Calu3 (cell line): Measurements from ENCODE around the gene CX3CL1. TPM values are rescaled to one million over a fixed set of nuclear protein-coding genes. Genes with fewer than 3 reads are reported as not detected.

Experiments
- BruUV-seq: library from RNA; stranded (reverse); fragments of 400-500 nt; replicated peaks from 2 replicates; lab custom pipeline; 2021; lab: Mats Ljungman, UMichigan
- CTCF ChIA-PET: fragments of 300-600 bp; sonication (Branson Sonifier 250); formaldehyde crosslinking; loops from one replicate; lab custom pipeline; 2022; ENCODE audit warnings: antibody characterized with exemption; lab: Charles Lee
- DNase-seq: peaks from one replicate; pipeline ENCODE4 v3.0.0; 2022
- H3K27ac Mint-ChIP-seq: one replicate; pipeline ENCODE4 v1.8.0; 2022; ENCODE audit warnings: mixed read lengths; ENCODE audit not compliant: unreplicated experiment
- H3K27me3 Mint-ChIP-seq: one replicate; pipeline ENCODE4 v1.8.0; 2022; ENCODE audit warnings: mixed read lengths; ENCODE audit not compliant: unreplicated experiment
- H3K36me3 Mint-ChIP-seq: one replicate; pipeline ENCODE4 v1.8.0; 2022; ENCODE audit warnings: mild to moderate bottlenecking, moderate library complexity, mixed read lengths; ENCODE audit not compliant: insufficient read depth, unreplicated experiment
- H3K4me1 Mint-ChIP-seq: one replicate; pipeline ENCODE4 v1.8.0; 2022; ENCODE audit warnings: mild to moderate bottlenecking, low read depth, mixed read lengths; ENCODE audit not compliant: unreplicated experiment
- H3K4me3 Mint-ChIP-seq: one replicate; pipeline ENCODE4 v1.8.0; 2022; ENCODE audit warnings: mild to moderate bottlenecking, low read depth, moderate library complexity, mixed read lengths; ENCODE audit not compliant: unreplicated experiment
- H3K9me3 Mint-ChIP-seq: one replicate; pipeline ENCODE4 v1.8.0; 2022; ENCODE audit warnings: low read depth, mixed read lengths; ENCODE audit not compliant: unreplicated experiment
- CTCF ChIP-seq: fragments of 200-600 bp; IDR thresholded peaks from one replicate; pipeline ENCODE4 v1.8.0; 2022; ENCODE audit warnings: antibody characterized with exemption; ENCODE audit not compliant: unreplicated experiment
- intact Hi-C: fragments of 100-400 bp; cut with micrococcal nuclease; formaldehyde crosslinking; loops from one replicate; pipeline ENCODE4 v1.10.0; 2022; ENCODE audit not compliant: unreplicated experiment
- total RNA-seq: library from RNA; stranded (reverse); gene quantifications from 2 replicates; pipeline ENCODE4 v1.2.3, GENCODE V29; 2022

Gene CX3CL1
- total RNA-seq, 1 experiment from 2014 or later: 17.6 TPM

DNA sequence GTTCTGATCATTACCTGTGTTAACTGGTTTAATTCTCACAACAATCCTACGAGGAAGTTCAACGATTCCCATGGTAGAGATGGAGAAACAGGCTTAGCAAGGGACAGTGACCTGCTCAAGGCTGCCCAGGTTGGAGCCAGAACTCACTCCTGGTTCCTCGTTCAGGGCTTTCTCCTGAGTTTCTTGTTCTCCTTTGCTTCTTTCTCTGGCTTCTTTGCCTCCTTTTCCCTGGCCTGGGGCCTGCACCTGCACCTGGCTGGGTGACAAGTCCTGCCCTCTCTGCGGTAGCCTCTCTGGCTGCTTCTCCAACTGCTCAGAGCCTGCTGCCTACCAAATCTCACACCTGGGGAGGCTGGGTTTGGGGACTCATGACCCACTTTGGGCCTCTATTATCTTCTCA lies 10.9 kb upstream of the CX3CL1 start:
- no TSS peak for BruUV-seq
- no peak overlapping the region for H3K4me3 Mint-ChIP-seq
- no peaks in the 10 kb centered on the region for H3K9me3 Mint-ChIP-seq
- H3K27ac Mint-ChIP-seq: no peak overlapping the region
- H3K27me3 Mint-ChIP-seq: no peaks in the 10 kb centered on the region
- CTCF ChIA-PET: interaction anchor here (1.8 kb wide), 1 partner anchor 11 kb away, joined by 5 read pairs; the partner anchor contains the start of gene CX3CL1
- no peak for TF ChIP-seq CTCF
- intact Hi-C loops: no loop called here
- peaks cover 13% of the 10 kb centered on the region for H3K36me3 Mint-ChIP-seq
- no peak for DNase-seq
- peaks cover 45% of the 10 kb centered on the region for H3K4me1 Mint-ChIP-seq

- no peak for DNase-seq
- intact Hi-C loops: no loop called here
- peaks cover 49% of the 10 kb centered on the region for H3K4me1 Mint-ChIP-seq
- no peaks in the 10 kb centered on the region for H3K9me3 Mint-ChIP-seq
- H3K4me3 Mint-ChIP-seq: no peak overlapping the region
- CTCF ChIA-PET: interaction anchor here (0.6 to 1.1 kb wide), 4 partner anchors 8 to 75 kb away, joined by 3 to 4 read pairs (median 3); partner anchors contain the start of gene CX3CL1
- no peak for TF ChIP-seq CTCF
- H3K27ac Mint-ChIP-seq: no peak overlapping the region
- peaks cover 8% of the 10 kb centered on the region for H3K36me3 Mint-ChIP-seq
- no peaks in the 10 kb centered on the region for H3K27me3 Mint-ChIP-seq
- no TSS peak for BruUV-seq
These were observed 8.1 kb upstream of the CX3CL1 start for GRCh38 chr16:57364143-57364542.

DNA sequence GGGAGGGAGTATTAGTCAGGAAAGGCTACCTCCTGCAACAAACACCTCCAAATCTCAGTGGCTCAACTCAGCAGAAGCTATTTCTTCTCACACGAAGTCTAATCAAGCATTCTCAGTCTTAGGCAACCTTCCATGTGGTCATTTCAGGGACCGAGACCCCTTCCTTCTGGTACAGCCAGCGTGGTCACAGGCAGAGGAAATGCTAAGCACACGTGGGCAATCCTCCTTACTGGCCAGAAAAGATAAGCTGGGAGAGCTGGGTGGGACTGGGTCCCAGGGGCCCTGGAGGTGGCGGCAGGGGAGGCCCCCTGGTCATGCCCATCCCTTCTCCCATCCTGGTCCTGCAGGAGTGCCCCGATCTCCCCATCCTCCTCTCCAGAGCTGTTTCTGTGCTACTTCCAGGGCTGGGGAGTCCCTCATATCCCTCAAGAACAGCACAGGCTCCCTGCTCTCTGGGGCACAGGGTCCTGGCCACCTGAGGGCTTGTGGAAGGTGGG lies 5.7 kb upstream of the CX3CL1 start:
- Mint-ChIP-seq H3K4me3 (peak overlapping the region; percentile 3), H3K36me3 (peaks cover 8% of the 10 kb centered on the region), H3K27me3 (no peaks in the 10 kb centered on the region), H3K9me3 (no peaks in the 10 kb centered on the region), H3K27ac (peak overlapping the region; percentile 68), H3K4me1 (peaks cover 35% of the 10 kb centered on the region)
- no TSS peak for BruUV-seq
- intact Hi-C loops: loop anchor here (2.0 kb wide), 1 partner anchor 62 kb away; no protein-coding TSS in a partner anchor
- TF ChIP-seq CTCF: no peak
- DNase-seq: no peak
- CTCF ChIA-PET: interaction anchor here (1.3 kb wide), 1 partner anchor 11 kb away, joined by 3 read pairs; no protein-coding TSS in a partner anchor

GRCh38 chr16:57367116-57367752 lies 5.1 kb upstream of the CX3CL1 start:
- intact Hi-C loops: loop anchor here (2.0 kb wide), 1 partner anchor 62 kb away; no protein-coding TSS in a partner anchor
- no peaks in the 10 kb centered on the region for H3K27me3 Mint-ChIP-seq

More at GRCh38 chr16:57367116-57367752, 5.1 kb upstream of the CX3CL1 start:
- no peak for TF ChIP-seq CTCF
- BruUV-seq: no TSS peak
- Mint-ChIP-seq H3K36me3 (peaks cover 8% of the 10 kb centered on the region), H3K27ac (peak overlapping the region; percentile 68), H3K4me1 (peaks cover 33% of the 10 kb centered on the region), H3K4me3 (peak overlapping the region; percentile 3), H3K9me3 (no peaks in the 10 kb centered on the region)
- CTCF ChIA-PET: interaction anchor here (0.6 kb wide), 2 partner anchors 38 to 511 kb away, joined by 3 to 6 read pairs; no protein-coding TSS in a partner anchor
- DNase-seq: peak; percentile 60
